ENCODE measurements around the gene NRIP1. TPM values are rescaled to one million over a fixed set of nuclear protein-coding genes. Genes with fewer than 3 reads are reported as not detected.

Gene NRIP1
- total and polyA plus RNA-seq, 4 experiments from 2014 or later, result 17.4 to 24.5 (median 22.1) TPM

DNA sequence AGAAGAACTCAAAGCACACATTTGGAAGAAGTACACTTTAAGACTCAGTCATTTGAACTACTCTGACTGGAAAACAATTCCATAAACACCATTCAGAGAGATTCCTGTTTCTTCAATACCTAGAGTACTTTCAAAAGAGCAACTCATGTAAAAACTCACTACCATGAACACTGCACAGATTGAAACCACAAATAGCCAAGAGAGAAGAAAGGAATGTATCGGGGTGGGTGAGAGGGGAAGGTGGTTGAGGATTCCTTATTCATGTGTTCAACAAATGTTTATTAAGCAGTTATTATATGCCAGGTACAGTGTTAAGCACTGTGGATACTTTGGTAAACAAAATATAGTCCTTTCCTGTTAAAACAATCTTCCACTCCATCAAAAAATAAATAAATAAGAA, 64.7 kb downstream of the NRIP1 start:
- peak overlapping the region in 2 of 7 donors; percentile 18 to 42 for H3K27ac Mint-ChIP-seq
- intact Hi-C loops (cut with micrococcal nuclease), result no loop called here

GRCh38 chr21:14998784-14999183, 66.0 kb downstream of the NRIP1 start:
- ChIA-PET POLR2A (ENCODE audit: partially characterized antibody) (no interaction called here), CTCF (ENCODE audit: partially characterized antibody) (no interaction called here)
- H3K4me3 Mint-ChIP-seq, result no peak overlapping the region
- H3K9me3 ChIP-seq (ENCODE audit: control insufficient read depth in 1 of 2, low read length in 2 of 2), result no peaks in the 10 kb centered on the region
- H3K4me3 ChIP-seq (ENCODE audit: low read length in 2 of 2), result no peak overlapping the region
- no peaks in the 10 kb centered on the region for H3K27me3 Mint-ChIP-seq
- no peaks in the 10 kb centered on the region for H3K36me3 ChIP-seq (ENCODE audit: insufficient read depth, low read length)
- H3K27ac Mint-ChIP-seq, result no peak overlapping the region
- H3K4me1 ChIP-seq (ENCODE audit: insufficient read depth, low read length), result no peaks in the 10 kb centered on the region
- intact Hi-C loops (cut with micrococcal nuclease), result no loop called here
- H3K36me3 Mint-ChIP-seq, result no peaks in the 10 kb centered on the region
- H3K9me3 Mint-ChIP-seq, result peaks cover 0 to under 1% (median 0%) of the 10 kb centered on the region in 8 donors
- no peaks in the 10 kb centered on the region for H3K27me3 ChIP-seq (ENCODE audit: insufficient read depth, low read length)
- no peak overlapping the region for H3K27ac ChIP-seq (ENCODE audit: low read depth, low read length)
- no peak for DNase-seq
- H3K4me1 Mint-ChIP-seq, result peaks cover 8 to 17% (median 10%) of the 10 kb centered on the region in 4 donors

More for the DNA sequence above, 64.7 kb downstream of the NRIP1 start:
- CTCF ChIA-PET (ENCODE audit: partially characterized antibody), result no interaction called here
- no peaks in the 10 kb centered on the region for H3K27me3 Mint-ChIP-seq
- H3K4me1 ChIP-seq (ENCODE audit: insufficient read depth, low read length), result peaks cover under 1% of the 10 kb centered on the region
- H3K27me3 ChIP-seq (ENCODE audit: insufficient read depth, low read length), result no peaks in the 10 kb centered on the region
- H3K4me3 ChIP-seq (ENCODE audit: low read length in 2 of 2), result no peak overlapping the region
- peaks cover 9 to 23% (median 18%) of the 10 kb centered on the region in 4 donors for H3K4me1 Mint-ChIP-seq
- POLR2A ChIA-PET (ENCODE audit: partially characterized antibody), result no interaction called here
- H3K9me3 Mint-ChIP-seq, result peaks cover 0 to 2% (median 0%) of the 10 kb centered on the region in 8 donors
- H3K36me3 ChIP-seq (ENCODE audit: insufficient read depth, low read length), result no peaks in the 10 kb centered on the region
- no peak overlapping the region for H3K4me3 Mint-ChIP-seq
- no peaks in the 10 kb centered on the region for H3K9me3 ChIP-seq (ENCODE audit: control insufficient read depth in 1 of 2, low read length in 2 of 2)
- H3K36me3 Mint-ChIP-seq, result peaks cover 0 to 1% of the 10 kb centered on the region in 2 donors
- no peak for DNase-seq
- no peak overlapping the region for H3K27ac ChIP-seq (ENCODE audit: low read depth, low read length)

GRCh38 chr21:14998336-14998735, 66.5 kb downstream of the NRIP1 start:
- H3K36me3 Mint-ChIP-seq, result no peaks in the 10 kb centered on the region
- no peaks in the 10 kb centered on the region for H3K36me3 ChIP-seq (ENCODE audit: insufficient read depth, low read length)

GRCh38 chr21:14995695-14996490, 68.9 kb downstream of the NRIP1 start:
- H3K4me3 ChIP-seq (ENCODE audit: low read length in 2 of 2), result no peak overlapping the region
- Mint-ChIP-seq H3K27me3 (no peaks in the 10 kb centered on the region), H3K4me3 (no peak overlapping the region), H3K4me1 (peaks cover 4 to 5% (median 4%) of the 10 kb centered on the region in 4 donors), H3K36me3 (peaks cover 0 to 16% of the 10 kb centered on the region in 2 donors), H3K27ac (peak overlapping the region in 1 of 7 donors; percentile 32), H3K9me3 (no peaks in the 10 kb centered on the region)
- CTCF ChIA-PET (ENCODE audit: partially characterized antibody), result no interaction called here
- intact Hi-C loops (cut with micrococcal nuclease), result no loop called here
- POLR2A ChIA-PET (ENCODE audit: partially characterized antibody), result no interaction called here
- no peaks in the 10 kb centered on the region for H3K27me3 ChIP-seq (ENCODE audit: insufficient read depth, low read length)
- H3K27ac ChIP-seq (ENCODE audit: low read depth, low read length), result no peak overlapping the region
- H3K36me3 ChIP-seq (ENCODE audit: insufficient read depth, low read length), result no peaks in the 10 kb centered on the region
- no peaks in the 10 kb centered on the region for H3K9me3 ChIP-seq (ENCODE audit: control insufficient read depth in 1 of 2, low read length in 2 of 2)
- no peak for DNase-seq
- no peaks in the 10 kb centered on the region for H3K4me1 ChIP-seq (ENCODE audit: insufficient read depth, low read length)

More at GRCh38 chr21:14998336-14998735, 66.5 kb downstream of the NRIP1 start:
- Histone ChIP-seq H3K4me1 (ENCODE audit: insufficient read depth, low read length) (no peaks in the 10 kb centered on the region), H3K27ac (ENCODE audit: low read depth, low read length) (no peak overlapping the region), H3K27me3 (ENCODE audit: insufficient read depth, low read length) (no peaks in the 10 kb centered on the region), H3K4me3 (ENCODE audit: low read length in 2 of 2) (no peak overlapping the region), H3K9me3 (ENCODE audit: control insufficient read depth in 1 of 2, low read length in 2 of 2) (no peaks in the 10 kb centered on the region)
- CTCF ChIA-PET (ENCODE audit: partially characterized antibody), result no interaction called here
- intact Hi-C loops (cut with micrococcal nuclease), result no loop called here
- Mint-ChIP-seq H3K27me3 (no peaks in the 10 kb centered on the region), H3K4me1 (peaks cover 4 to 13% (median 7%) of the 10 kb centered on the region in 4 donors), H3K9me3 (no peaks in the 10 kb centered on the region), H3K4me3 (no peak overlapping the region), H3K27ac (no peak overlapping the region)
- POLR2A ChIA-PET (ENCODE audit: partially characterized antibody), result no interaction called here
- DNase-seq, result no peak

- Mint-ChIP-seq H3K27ac (peak overlapping the region in 1 of 7 donors; percentile 81), H3K36me3 (peaks cover 0 to 20% of the 10 kb centered on the region in 2 donors), H3K4me1 (peaks cover 4 to 8% (median 5%) of the 10 kb centered on the region in 4 donors), H3K4me3 (no peak overlapping the region), H3K9me3 (no peaks in the 10 kb centered on the region), H3K27me3 (no peaks in the 10 kb centered on the region)
- ChIA-PET CTCF (ENCODE audit: partially characterized antibody) (no interaction called here), POLR2A (ENCODE audit: partially characterized antibody) (no interaction called here)
- Histone ChIP-seq H3K4me3 (ENCODE audit: low read length in 2 of 2) (no peak overlapping the region), H3K27me3 (ENCODE audit: insufficient read depth, low read length) (no peaks in the 10 kb centered on the region), H3K4me1 (ENCODE audit: insufficient read depth, low read length) (no peaks in the 10 kb centered on the region), H3K36me3 (ENCODE audit: insufficient read depth, low read length) (no peaks in the 10 kb centered on the region), H3K9me3 (ENCODE audit: control insufficient read depth in 1 of 2, low read length in 2 of 2) (no peaks in the 10 kb centered on the region), H3K27ac (ENCODE audit: low read depth, low read length) (no peak overlapping the region)
- intact Hi-C loops (cut with micrococcal nuclease), result no loop called here
- no peak for DNase-seq
Measured at GRCh38 chr21:14995226-14995625, 69.6 kb downstream of the NRIP1 start.

DNA sequence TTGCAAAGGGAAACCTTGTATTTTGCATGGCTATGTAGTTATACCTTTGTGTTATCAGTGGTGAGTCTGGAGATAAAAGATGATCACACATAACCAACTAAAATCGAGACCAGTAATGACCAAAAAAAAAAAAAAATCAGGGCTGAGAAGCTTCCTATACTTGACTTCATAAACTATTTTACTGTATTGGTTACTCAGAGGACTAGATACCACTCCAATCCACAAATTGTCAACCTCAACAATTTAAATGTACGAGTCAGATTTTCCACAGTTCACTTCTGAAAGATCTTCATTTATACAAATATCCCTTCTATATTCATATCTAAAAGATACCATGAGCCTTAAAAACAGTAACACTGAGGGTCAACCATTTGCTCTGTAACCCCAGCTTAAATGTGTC, 71.7 kb downstream of the NRIP1 start:
- no peaks in the 10 kb centered on the region for H3K27me3 ChIP-seq (ENCODE audit: insufficient read depth, low read length)
- Mint-ChIP-seq H3K27me3 (no peaks in the 10 kb centered on the region), H3K9me3 (no peaks in the 10 kb centered on the region), H3K4me1 (peaks cover 4 to 12% (median 5%) of the 10 kb centered on the region in 4 donors), H3K27ac (peak overlapping the region in 1 of 7 donors; percentile 24), H3K36me3 (peaks cover 0 to 30% of the 10 kb centered on the region in 2 donors), H3K4me3 (no peak overlapping the region)
- no peak overlapping the region for H3K4me3 ChIP-seq (ENCODE audit: low read length in 2 of 2)
- intact Hi-C loops (cut with micrococcal nuclease), result no loop called here
- H3K27ac ChIP-seq (ENCODE audit: low read depth, low read length), result no peak overlapping the region
- ChIA-PET CTCF (ENCODE audit: partially characterized antibody) (no interaction called here), POLR2A (ENCODE audit: partially characterized antibody) (no interaction called here)
- no peaks in the 10 kb centered on the region for H3K36me3 ChIP-seq (ENCODE audit: insufficient read depth, low read length)
- H3K9me3 ChIP-seq (ENCODE audit: control insufficient read depth in 1 of 2, low read length in 2 of 2), result no peaks in the 10 kb centered on the region
- H3K4me1 ChIP-seq (ENCODE audit: insufficient read depth, low read length), result no peaks in the 10 kb centered on the region
- DNase-seq, result no peak

GRCh38 chr21:14991957-14992356, 72.8 kb downstream of the NRIP1 start:
- Mint-ChIP-seq H3K27me3 (no peaks in the 10 kb centered on the region), H3K4me3 (no peak overlapping the region), H3K9me3 (no peaks in the 10 kb centered on the region), H3K4me1 (peaks cover 4 to 16% (median 5%) of the 10 kb centered on the region in 4 donors), H3K36me3 (peaks cover 0 to 30% of the 10 kb centered on the region in 2 donors), H3K27ac (no peak overlapping the region)
- ChIA-PET CTCF (ENCODE audit: partially characterized antibody) (no interaction called here), POLR2A (ENCODE audit: partially characterized antibody) (no interaction called here)
- no peaks in the 10 kb centered on the region for H3K27me3 ChIP-seq (ENCODE audit: insufficient read depth, low read length)
- H3K4me1 ChIP-seq (ENCODE audit: insufficient read depth, low read length), result no peaks in the 10 kb centered on the region
- no peak overlapping the region for H3K4me3 ChIP-seq (ENCODE audit: low read length in 2 of 2)
- intact Hi-C loops (cut with micrococcal nuclease), result no loop called here
- no peaks in the 10 kb centered on the region for H3K9me3 ChIP-seq (ENCODE audit: control insufficient read depth in 1 of 2, low read length in 2 of 2)
- no peak for DNase-seq
- no peak overlapping the region for H3K27ac ChIP-seq (ENCODE audit: low read depth, low read length)
- H3K36me3 ChIP-seq (ENCODE audit: insufficient read depth, low read length), result no peaks in the 10 kb centered on the region
